H1 (cell line): ENCODE measurements around the gene MFN1. TPM values are rescaled to one million over a fixed set of nuclear protein-coding genes. Genes with fewer than 3 reads are reported as not detected.

Experiments
- CTCF ChIA-PET: fragments of 300-600 bp; sonication (Branson Sonifier 250); formaldehyde crosslinking; loops from one replicate; lab custom pipeline; 2021; ENCODE audit not compliant: partially characterized antibody; lab: Charles Lee
- POLR2A ChIA-PET: fragments of 300-600 bp; sonication (Branson Sonifier 250); formaldehyde crosslinking; loops from one replicate; lab custom pipeline; 2021; ENCODE audit warnings: inconsistent platforms; ENCODE audit not compliant: partially characterized antibody; lab: Charles Lee
- DNase-seq, 2 experiments: peaks; one replicate each; pipeline versions ENCODE4 v3.0.0 to v3.0.0-alpha.2; 2010 to 2022; ENCODE audit warnings: low spot score in 2 of 2, low read depth in 1 of 2, mixed read lengths in 1 of 2
- FAIRE-seq: peaks from 2 replicates; lab custom pipeline; 2011; peaks lifted over from hg19 to GRCh38; lab: Jason Lieb, UNC
- H2AFZ ChIP-seq: 2 replicates; pipeline ENCODE4 v1.8.1; 2012; ENCODE audit warnings: low read length, inconsistent platforms
- H2AK5ac ChIP-seq: 2 replicates; pipeline ENCODE4 v1.6.1; 2013; ENCODE audit warnings: low read depth, low read length
- H2BK120ac ChIP-seq: replicated peaks from 2 replicates; pipeline ENCODE3; 2013; ENCODE audit warnings: low read depth, low read length, inconsistent platforms
- H2BK12ac ChIP-seq: 2 replicates; pipeline ENCODE4 v1.6.1; 2013; ENCODE audit warnings: low read depth, low read length
- H2BK15ac ChIP-seq: 2 replicates; pipeline ENCODE4 v1.6.1; 2013; ENCODE audit warnings: low read length
- H2BK20ac ChIP-seq: 2 replicates; pipeline ENCODE4 v1.6.1; 2013; ENCODE audit warnings: low read length
- H2BK5ac ChIP-seq: 2 replicates; pipeline ENCODE4 v1.6.1; 2013; ENCODE audit warnings: low read depth, low read length
- H3K14ac ChIP-seq: 2 replicates; pipeline ENCODE4 v1.6.1; 2013; ENCODE audit warnings: inconsistent platforms; ENCODE audit not compliant: insufficient read length
- H3K18ac ChIP-seq: 2 replicates; pipeline ENCODE4 v1.6.1; 2013; ENCODE audit warnings: low read length; ENCODE audit errors: extremely low read depth
- H3K23ac ChIP-seq: 2 replicates; pipeline ENCODE4 v1.6.1; 2013; ENCODE audit warnings: inconsistent platforms; ENCODE audit not compliant: insufficient read length
- H3K23me2 ChIP-seq: 2 replicates; pipeline ENCODE4 v1.6.1; 2013; ENCODE audit warnings: low read depth, low read length
- H3K27ac ChIP-seq: 2 replicates; pipeline ENCODE4 v1.6.1; 2011; ENCODE audit warnings: low read depth, low read length, inconsistent platforms
- H3K27me3 ChIP-seq, 4 experiments: replicated peaks in 1 of 4; 1 replicate in 1 of 4; 2 replicates in 3 of 4; pipeline versions ENCODE4 v1.6.1 to v1.8.1; 2011 to 2013; ENCODE audit warnings: low read length in 3 of 4, mild to moderate bottlenecking in 3 of 4, inconsistent platforms in 2 of 4, mixed read lengths in 2 of 4, moderate library complexity in 1 of 4; ENCODE audit not compliant: control insufficient read depth in 3 of 4, insufficient read depth in 3 of 4; ENCODE audit errors: extremely low read depth in 1 of 4
- H3K36me3 ChIP-seq, 4 experiments: 2 replicates each; pipeline versions ENCODE4 v1.6.1 to v1.8.1; 2011 to 2013; ENCODE audit warnings: mild to moderate bottlenecking in 4 of 4, low read length in 3 of 4, moderate library complexity in 2 of 4, control low read depth in 1 of 4, inconsistent platforms in 1 of 4; ENCODE audit not compliant: insufficient read depth in 4 of 4, control insufficient read depth in 2 of 4
- H3K4ac ChIP-seq: replicated peaks from 2 replicates; pipeline ENCODE3; 2013; ENCODE audit warnings: low read length, low read depth, mixed read lengths, inconsistent platforms; ENCODE audit not compliant: insufficient read length
- H3K4me1 ChIP-seq, 4 experiments: replicated peaks in 1 of 4; 1 replicate in 1 of 4; 2 replicates in 3 of 4; pipeline versions ENCODE4 v1.6.1 to v1.8.1; 2011 to 2013; ENCODE audit warnings: low read length in 3 of 4, inconsistent platforms in 2 of 4, mixed read lengths in 1 of 4; ENCODE audit not compliant: insufficient read depth in 4 of 4, control insufficient read depth in 3 of 4
- H3K4me2 ChIP-seq, 2 experiments: 2 replicates each; pipeline versions ENCODE4 v1.6.1 to v1.8.1; 2011 to 2013; ENCODE audit warnings: low read depth in 2 of 2, low read length in 2 of 2, control low read depth in 1 of 2, inconsistent platforms in 1 of 2, mild to moderate bottlenecking in 1 of 2; ENCODE audit not compliant: insufficient read depth in 1 of 2
- H3K4me3 ChIP-seq, 4 experiments: fragments of 200-600, 300-600 bp in 1 of 4; sonication (generic), shearing (Covaris generic), sonication (Bioruptor Twin) in 1 of 4; 2 replicates each; pipeline versions ENCODE4 v1.5.1 to v1.8.1; 2011 to 2016; ENCODE audit warnings: low read length in 4 of 4, low read depth in 3 of 4, control low read depth in 2 of 4, inconsistent platforms in 2 of 4, mild to moderate bottlenecking in 2 of 4, mixed read lengths in 1 of 4, moderate library complexity in 1 of 4; ENCODE audit not compliant: insufficient read depth in 2 of 4; ENCODE audit errors: extremely low read depth in 1 of 4
- H3K56ac ChIP-seq: replicated peaks from 2 replicates; pipeline ENCODE3; 2013; ENCODE audit warnings: low read depth, mild to moderate bottlenecking, mixed read lengths, low read length, inconsistent platforms; ENCODE audit not compliant: insufficient read length
- H3K79me1 ChIP-seq: 2 replicates; pipeline ENCODE4 v1.6.1; 2013; ENCODE audit warnings: low read depth, low read length, control low read depth
- H3K79me2 ChIP-seq, 2 experiments: 2 replicates each; pipeline versions ENCODE4 v1.6.1 to v1.8.1; 2012 to 2013; ENCODE audit warnings: low read length in 2 of 2, mild to moderate bottlenecking in 2 of 2, inconsistent platforms in 1 of 2; ENCODE audit not compliant: insufficient read depth in 2 of 2, control insufficient read depth in 1 of 2
- H3K9ac ChIP-seq, 4 experiments: replicated peaks in 1 of 4; 1 replicate in 1 of 4; 2 replicates in 3 of 4; pipeline versions ENCODE4 v1.6.1 to v1.8.1; 2011 to 2013; ENCODE audit warnings: low read depth in 3 of 4, low read length in 3 of 4, control low read depth in 2 of 4, mild to moderate bottlenecking in 2 of 4, moderate library complexity in 2 of 4, inconsistent platforms in 1 of 4; ENCODE audit errors: extremely low read depth in 1 of 4
- H3K9me3 ChIP-seq, 2 experiments: 2 replicates each; pipeline versions ENCODE4 v1.6.1 to v1.8.1; 2012 to 2013; ENCODE audit warnings: mild to moderate bottlenecking in 2 of 2, moderate library complexity in 2 of 2, control low read depth in 1 of 2, inconsistent platforms in 1 of 2, low read depth in 1 of 2, low read length in 1 of 2, mixed read lengths in 1 of 2; ENCODE audit not compliant: insufficient read depth in 2 of 2
- H4K20me1 ChIP-seq, 2 experiments: replicated peaks in 1 of 2; 2 replicates each; pipeline versions ENCODE3 to v1.8.1; 2011 to 2013; ENCODE audit warnings: inconsistent platforms in 2 of 2, low read length in 2 of 2, mild to moderate bottlenecking in 1 of 2; ENCODE audit not compliant: insufficient read depth in 2 of 2, control insufficient read depth in 1 of 2
- H4K5ac ChIP-seq: 2 replicates; pipeline ENCODE4 v1.6.1; 2013; ENCODE audit warnings: low read length, low read depth, mixed read lengths, inconsistent platforms; ENCODE audit not compliant: insufficient read length
- H4K8ac ChIP-seq: 2 replicates; pipeline ENCODE4 v1.8.0; 2013; ENCODE audit warnings: mild to moderate bottlenecking, moderate library complexity, low read length, inconsistent platforms; ENCODE audit not compliant: insufficient read depth; ENCODE audit errors: extremely low read depth
- H4K91ac ChIP-seq: replicated peaks from 2 replicates; pipeline ENCODE3; 2013; ENCODE audit warnings: low read length, mixed read lengths, inconsistent platforms; ENCODE audit not compliant: insufficient read length
- ATF2 ChIP-seq: IDR thresholded peaks from 2 replicates; pipeline ENCODE4 v1.6.1; 2012; ENCODE audit warnings: low read length, inconsistent platforms
- ATF3 ChIP-seq: IDR thresholded peaks from 2 replicates; pipeline ENCODE4 v1.6.1; 2011; ENCODE audit warnings: low read depth, mild to moderate bottlenecking, low read length; ENCODE audit not compliant: insufficient read depth
- JUN ChIP-seq: IDR thresholded peaks from 2 replicates; pipeline ENCODE4 v1.6.1; 2011; ENCODE audit warnings: low read depth, mild to moderate bottlenecking, improper control_type of control experiment, low read length
- NANOG ChIP-seq: IDR thresholded peaks from 2 replicates; pipeline ENCODE4 v1.6.1; 2011; ENCODE audit warnings: low read length, low read depth, mild to moderate bottlenecking, inconsistent platforms; ENCODE audit not compliant: insufficient read depth, poor library complexity, severe bottlenecking
- WGBS, 2 experiments: shearing (Covaris generic) in 1 of 2; methylation state at CpG; one replicate each; pipeline versions ENCODE4 v1.1.6 to v1.1.7; 2013 to 2015; ENCODE audit warnings: low lambda C conversion rate in 2 of 2, mixed read lengths in 2 of 2, inconsistent platforms in 1 of 2, low coverage in 1 of 2, missing lambda C conversion rate in 1 of 2; ENCODE audit not compliant: insufficient replicate concordance in 2 of 2, insufficient coverage in 1 of 2, insufficient read length in 1 of 2; ENCODE audit errors: extremely low coverage in 1 of 2, missing lambda C conversion rate in 1 of 2; 5-methylcytosine and 5-hydroxymethylcytosine counted together
- polyA plus RNA-seq, 7 experiments: library from polyadenylated mRNA; depleted of rRNA in 3 of 7; stranded (reverse) in 5 of 7; unstranded in 2 of 7; fragments of >200 nt in 5 of 7; fragments of 200-250 nt in 2 of 7; gene quantifications; 1 replicate in 5 of 7; 2 replicates in 1 of 7; 4 replicates in 1 of 7; pipeline versions ENCODE4 v1.2.1 to v1.2.3, GENCODE V29; 2011 to 2013; ENCODE audit warnings: missing spikeins in 2 of 7, mixed read lengths in 2 of 7
- total RNA-seq: library from RNA; stranded (reverse); fragmentation: NEBNext Ultra II Directional; extraction: Animal tissue kit (Norgen Biotek cat#: 25700); gene quantifications from 2 replicates; pipeline ENCODE4 v1.2.1, GENCODE V29; 2021
- TF ChIP-seq, protein P1 (sequence below): IDR thresholded peaks from 2 replicates; pipeline ENCODE4 v1.6.1; 2012; ENCODE audit warnings: inconsistent platforms

MFN1 gene
- total and polyA plus RNA-seq, 2 of the 8 experiments (the other 6 are each of a cell fraction or from before 2014, with no cell fraction given): 9.1 to 35.6 TPM

DNA sequence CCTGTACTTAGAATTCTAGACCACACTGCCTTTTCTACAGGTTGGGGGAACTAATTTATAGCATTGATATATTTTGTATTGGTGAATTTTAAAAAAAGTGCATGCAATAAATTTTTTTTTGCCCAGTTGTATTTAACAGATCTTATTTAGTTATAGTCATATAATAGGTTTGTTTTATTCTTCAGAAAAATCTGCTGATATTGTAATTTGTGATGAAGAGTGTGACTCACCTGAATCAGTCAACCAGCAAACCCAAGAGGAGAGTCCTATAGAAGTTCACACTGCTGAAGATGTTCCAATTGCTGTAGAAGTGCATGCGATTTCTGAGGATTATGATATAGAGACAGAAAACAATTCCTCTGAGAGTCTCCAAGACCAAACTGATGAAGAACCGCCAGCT, 14.4 kb upstream of the MFN1 start:
- Histone ChIP-seq H3K4me2 (no peak overlapping the region), H4K91ac (no peak overlapping the region), H3K4me3 (no peak overlapping the region), H2AK5ac (no peak overlapping the region), H4K8ac (no peak overlapping the region), H3K4me1 (no peaks in the 10 kb centered on the region), H3K9ac (no peak overlapping the region), H3K27ac (no peak overlapping the region), H3K9me3 (no peaks in the 10 kb centered on the region), H3K4ac (no peak overlapping the region), H2BK15ac (no peak overlapping the region), H3K14ac (no peak overlapping the region), H2BK120ac (no peak overlapping the region), H2BK12ac (no peak overlapping the region), H4K5ac (no peak overlapping the region), H3K23me2 (no peaks in the 10 kb centered on the region), H3K27me3 (no peaks in the 10 kb centered on the region), H3K56ac (no peak overlapping the region), H3K79me1 (no peaks in the 10 kb centered on the region), H3K23ac (no peak overlapping the region), H3K36me3 (peaks cover 15 to 81% (median 59%) of the 10 kb centered on the region in 4 experiments), H4K20me1 (peaks cover 0 to 6% of the 10 kb centered on the region in 2 experiments), H3K79me2 (peaks cover 0 to 6% of the 10 kb centered on the region in 2 experiments; a peak in 1 of 4 replicates), H2BK5ac (no peak overlapping the region), H2AFZ (no peak overlapping the region), H3K18ac (no peak overlapping the region), H2BK20ac (no peak overlapping the region)
- no peak for DNase-seq
- WGBS, 2 experiments: 90% methylated on average over 2 of the region's 2 CpGs; no CpG with 5 or more reads in 1 of the 2 experiments
- FAIRE-seq: no peak
- CTCF ChIA-PET: no interaction called here
- POLR2A ChIA-PET: no interaction called here
- TF ChIP-seq NANOG: no peak
- TF ChIP-seq JUN: no peak
- TF ChIP-seq, protein P1, sequence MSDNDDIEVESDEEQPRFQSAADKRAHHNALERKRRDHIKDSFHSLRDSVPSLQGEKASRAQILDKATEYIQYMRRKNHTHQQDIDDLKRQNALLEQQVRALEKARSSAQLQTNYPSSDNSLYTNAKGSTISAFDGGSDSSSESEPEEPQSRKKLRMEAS: no peak
- TF ChIP-seq ATF3: no peak
- no peak for TF ChIP-seq ATF2
